Pancreas (tissue), 10 donors: Measurements from ENCODE around the gene SLC27A4. TPM values are rescaled to one million over a fixed set of nuclear protein-coding genes. Genes with fewer than 3 reads are reported as not detected.

ENCODE experiments used
- ATAC-seq, 4 donors: fragments of 200-7000 bp; cut with Tn5 transposase; one replicate each; pipeline versions ENCODE4 v1.8.0 to v1.9.1; 2020; ENCODE audit warnings: mild to moderate bottlenecking in 4 of 4, moderate library complexity in 4 of 4
- DNase-seq, 6 donors: peaks; one replicate each; pipeline ENCODE4 v3.0.0-alpha.2; 2020
- FAIRE-seq: peaks from 2 replicates; lab custom pipeline; 2012; peaks lifted over from hg19 to GRCh38; lab: Jason Lieb, UNC
- H3K27ac ChIP-seq, 4 donors: fragments of 200-600 bp; sonication (generic); 1 replicate in 3 of 4; 2 replicates in 1 of 4; pipeline versions ENCODE4 v1.5.0 to v1.8.0; 2020
- H3K27me3 ChIP-seq, 4 donors: fragments of 200-600 bp; one replicate each; pipeline ENCODE4 v1.8.0; 2021
- H3K36me3 ChIP-seq, 3 donors: fragments of 200-600 bp; sonication (generic) in 1 of 3; one replicate each; pipeline versions ENCODE4 v1.5.0 to v1.8.0; 2020 to 2021
- H3K4me1 ChIP-seq, 3 donors: fragments of 200-600 bp; one replicate each; pipeline ENCODE4 v1.8.0; 2021
- H3K4me3 ChIP-seq, 4 donors: fragments of 200-600 bp; sonication (generic) in 2 of 4; one replicate each; pipeline versions ENCODE4 v1.5.0 to v1.8.0; 2020 to 2021
- H3K9me3 ChIP-seq, 4 donors: fragments of 200-600 bp; one replicate each; pipeline ENCODE4 v1.8.0; 2021
- CTCF ChIP-seq, 4 donors: fragments of 200-600 bp; sonication (generic) in 3 of 4; IDR thresholded peaks; one replicate each; pipeline versions ENCODE4 v1.5.0 to v1.8.0; 2021; ENCODE audit warnings: antibody characterized with exemption in 4 of 4
- WGBS, 2 donors: extraction: QIAGEN DNeasy Blood & Tissue Kit; methylation state at CpG; one replicate each; pipeline ENCODE4 v1.1.7; 2013; 5-methylcytosine and 5-hydroxymethylcytosine counted together
- intact Hi-C, 3 donors: fragments of 100-400 bp; cut with DNase I; formaldehyde crosslinking; loops; one replicate each; pipeline versions ENCODE4 v1.11.1 to v1.14.2; 2022
- polyA plus RNA-seq, 2 donors: library from polyadenylated mRNA; stranded (reverse); fragments of 200-250 nt; gene quantifications; one replicate each; pipeline ENCODE4 v1.2.3, GENCODE V29; 2013
- total RNA-seq, 6 donors: library from RNA; stranded (reverse); fragmentation: NEBNext Ultra II Directional in 4 of 6; extraction: Animal tissue kit (Norgen Biotek cat#: 25700) in 4 of 6; gene quantifications; one replicate each; pipeline versions ENCODE4 v1.2.1 to v1.2.4, GENCODE V29; 2021 to 2023
- donor health status: healthy with polysubstance abuse.
- donor health status: DM: no; HTN: no; CAD: no; lungs with moderate emphysema.
- donor health status: DM: no; HTN: no; CAD: no.
- donor health status: control.
- donor health status: control.
- donor health status: Bipolar disorder and iron deficiency.
- donor health status: DM: yes; HTN: yes; CAD: no.
- donor health status: DM: no; HTN: no; CAD: no.
- donor health status: DM: no; HTN: no; CAD: no.
- donor health status: DM: yes; HTN: yes; CAD: no.

Gene SLC27A4
- total and polyA plus RNA-seq, 8 donors, result 9.6 to 32.9 (median 13.2) TPM

- TF ChIP-seq CTCF (IDR thresholded peaks at IDR 0.05), result no peak
- Histone ChIP-seq H3K27me3 (no peaks in the 10 kb centered on the region), H3K27ac (no peak overlapping the region), H3K4me1 (no peaks in the 10 kb centered on the region), H3K9me3 (no peaks in the 10 kb centered on the region), H3K4me3 (no peak overlapping the region), H3K36me3 (peaks cover 0 to 21% (median 0%) of the 10 kb centered on the region in 3 donors)
- no peak for DNase-seq
- FAIRE-seq, result no peak
- 75% methylated on average over 6 of the region's 6 CpGs for WGBS, 2 donors
- intact Hi-C loops, result no loop called here
- ATAC-seq, result no peak
Measured at GRCh38 chr9:128382261-128382660, 41.9 kb downstream of the SLC27A4 start.

GRCh38 chr9:128383007-128383753, 42.9 kb downstream of the SLC27A4 start:
- intact Hi-C loops, result no loop called here

GRCh38 chr9:128383791-128384190, 43.5 kb downstream of the SLC27A4 start:
- DNase-seq (no peak), FAIRE-seq (no peak), ATAC-seq (peak in 2 of 4 donors; percentile 44 to 65)
- no peak for TF ChIP-seq CTCF (IDR thresholded peaks at IDR 0.05)
- Histone ChIP-seq H3K4me1 (no peaks in the 10 kb centered on the region), H3K27ac (no peak overlapping the region), H3K9me3 (no peaks in the 10 kb centered on the region), H3K27me3 (no peaks in the 10 kb centered on the region), H3K4me3 (no peak overlapping the region), H3K36me3 (peaks cover 0 to 26% (median 5%) of the 10 kb centered on the region in 3 donors)
- intact Hi-C loops, result no loop called here
- 92 to 94% methylated on average over 8 of the region's 8 CpGs for WGBS, 2 donors

More at GRCh38 chr9:128383007-128383753, 42.9 kb downstream of the SLC27A4 start:
- Histone ChIP-seq H3K27me3 (no peaks in the 10 kb centered on the region), H3K4me3 (no peak overlapping the region), H3K4me1 (no peaks in the 10 kb centered on the region), H3K36me3 (peaks cover 0 to 25% (median 5%) of the 10 kb centered on the region in 3 donors), H3K9me3 (no peaks in the 10 kb centered on the region), H3K27ac (no peak overlapping the region)
- DNase-seq (no peak), FAIRE-seq (no peak), ATAC-seq (peak in 3 of 4 donors; percentile 27 to 68 (median 65))
- WGBS, 2 donors, result 86 to 88% methylated on average over 9 of the region's 9 CpGs
- no peak for TF ChIP-seq CTCF (IDR thresholded peaks at IDR 0.05)

GRCh38 chr9:128384801-128385495, 44.6 kb downstream of the SLC27A4 start:
- DNase-seq (no peak), ATAC-seq (no peak), FAIRE-seq (no peak)
- Histone ChIP-seq H3K27ac (no peak overlapping the region), H3K4me1 (no peaks in the 10 kb centered on the region), H3K27me3 (no peaks in the 10 kb centered on the region), H3K4me3 (no peak overlapping the region), H3K36me3 (peaks cover 0 to 29% (median 15%) of the 10 kb centered on the region in 3 donors), H3K9me3 (no peaks in the 10 kb centered on the region)
- 90 to 95% methylated on average over 7 of the region's 7 CpGs for WGBS, 2 donors
- intact Hi-C loops, result no loop called here
- TF ChIP-seq CTCF (IDR thresholded peaks at IDR 0.05), result no peak
